Thyroid gland (tissue), 4 donors: Measurements from ENCODE around the gene RETREG3. TPM values are rescaled to one million over a fixed set of nuclear protein-coding genes. Genes with fewer than 3 reads are reported as not detected.
"Not testable (repeated sequence)": the region's sequence is repeated elsewhere in the genome, so short reads cannot be mapped to it uniquely, and the experiment has no call there.

ENCODE experiments used
- DNase-seq, 2 donors: peaks; one replicate each; pipeline ENCODE4 v3.0.0-alpha.2; 2019
- H3K27ac ChIP-seq, 3 donors: fragments of 200-600 bp; sonication (generic); 1 replicate in 2 of 3; 2 replicates in 1 of 3; pipeline ENCODE4 v1.5.1; 2016 to 2019; ENCODE audit warnings: mild to moderate bottlenecking in 1 of 3, moderate library complexity in 1 of 3
- H3K27me3 ChIP-seq: fragments of 200-600 bp; sonication (generic); one replicate; pipeline ENCODE4 v1.5.1; 2019
- H3K36me3 ChIP-seq, 2 donors: fragments of 200-600 bp; sonication (generic); one replicate each; pipeline ENCODE4 v1.5.1; 2016 to 2019
- H3K4me1 ChIP-seq, 2 donors: fragments of 200-600 bp; sonication (generic); one replicate each; pipeline ENCODE4 v1.5.1; 2017 to 2019
- H3K4me3 ChIP-seq, 3 donors: fragments of 200-600 bp; sonication (generic); replicated peaks in 1 of 3; 1 replicate in 2 of 3; 2 replicates in 1 of 3; pipeline ENCODE4 v1.5.1; 2016; ENCODE audit warnings: mild to moderate bottlenecking in 1 of 3
- H3K9me3 ChIP-seq: fragments of 200-600 bp; sonication (generic); one replicate; pipeline ENCODE4 v1.5.1; 2017
- CTCF ChIP-seq, 6 experiments: fragments of 200-600 bp in 3 of 6; fragments of 450-650 bp in 3 of 6; sonication (generic) in 3 of 6; IDR thresholded peaks; one replicate each; pipeline ENCODE4 v1.5.1; 2016 to 2019; ENCODE audit warnings: antibody characterized with exemption in 6 of 6, mild to moderate bottlenecking in 2 of 6, inconsistent platforms in 1 of 6, moderate library complexity in 1 of 6
- POLR2A ChIP-seq, 2 donors: fragments of 450-650 bp; IDR thresholded peaks; one replicate each; pipeline ENCODE4 v1.6.1; 2017; ENCODE audit warnings: antibody characterized with exemption in 2 of 2, mild to moderate bottlenecking in 2 of 2, moderate library complexity in 1 of 2
- WGBS, 2 donors: methylation state at CpG; one replicate each; pipeline ENCODE4 v1.1.5; 2017; 5-methylcytosine and 5-hydroxymethylcytosine counted together
- intact Hi-C: fragments of 100-400 bp; cut with DNase I; formaldehyde crosslinking; loops from one replicate; pipeline ENCODE4 v1.15.1; 2023
- total RNA-seq, 4 donors: library from RNA; depleted of rRNA; stranded (reverse); fragments of >200 nt; gene quantifications; one replicate each; pipeline ENCODE4 v1.2.3, GENCODE V29; 2016

RETREG3 gene
- total RNA-seq, 4 donors from 2014 or later = 61.9 to 74.4 (median 72.1) TPM

- 51 to 54% methylated on average over 9 of the region's 9 CpGs for WGBS, 2 donors
- intact Hi-C loops = no loop called here
- H3K27ac ChIP-seq = no peak overlapping the region
- TF ChIP-seq CTCF (IDR thresholded peaks at IDR 0.05) = peak in 3 of 6 experiments; percentile 17 to 26 (median 17)
- no peak for TF ChIP-seq POLR2A (IDR thresholded peaks at IDR 0.05)
- DNase-seq = peak; percentile 51 to 54
- no peaks in the 10 kb centered on the region for H3K9me3 ChIP-seq
- H3K27me3 ChIP-seq = no peaks in the 10 kb centered on the region
- H3K4me3 ChIP-seq = no peak overlapping the region
- peaks cover 5 to 18% of the 10 kb centered on the region in 2 donors for H3K36me3 ChIP-seq
- peaks cover 4 to 8% of the 10 kb centered on the region in 2 donors for H3K4me1 ChIP-seq
These were observed 9.4 kb upstream of the RETREG3 start for GRCh38 chr17:42618442-42619150.

- H3K9me3 ChIP-seq = no peaks in the 10 kb centered on the region
- WGBS, 2 donors = 60 to 61% methylated on average over 4 of the region's 4 CpGs
- no peak for DNase-seq
- peaks cover 4 to 8% of the 10 kb centered on the region in 2 donors for H3K4me1 ChIP-seq
- no peaks in the 10 kb centered on the region for H3K27me3 ChIP-seq
- peaks cover 9 to 23% of the 10 kb centered on the region in 2 donors for H3K36me3 ChIP-seq
- TF ChIP-seq CTCF (IDR thresholded peaks at IDR 0.05) (no peak), POLR2A (IDR thresholded peaks at IDR 0.05) (no peak)
- no peak overlapping the region for H3K4me3 ChIP-seq
- no peak overlapping the region for H3K27ac ChIP-seq
- intact Hi-C loops = no loop called here
These were observed 8.8 kb upstream of the RETREG3 start for GRCh38 chr17:42617956-42618431.

GRCh38 chr17:42613699-42614295, 4.6 kb upstream of the RETREG3 start:
- no peak for TF ChIP-seq CTCF (IDR thresholded peaks at IDR 0.05)
- no peak for TF ChIP-seq POLR2A (IDR thresholded peaks at IDR 0.05)
- Histone ChIP-seq H3K27ac (no peak overlapping the region), H3K4me1 (peaks cover 4 to 8% of the 10 kb centered on the region in 2 donors), H3K9me3 (no peaks in the 10 kb centered on the region), H3K36me3 (peaks cover 13 to 29% of the 10 kb centered on the region in 2 donors), H3K27me3 (no peaks in the 10 kb centered on the region), H3K4me3 (no peak overlapping the region)
- WGBS, 2 donors = 95 to 97% methylated on average over 13 to 15 of the region's 17 CpGs
- no peak for DNase-seq
- intact Hi-C loops = no loop called here

DNA sequence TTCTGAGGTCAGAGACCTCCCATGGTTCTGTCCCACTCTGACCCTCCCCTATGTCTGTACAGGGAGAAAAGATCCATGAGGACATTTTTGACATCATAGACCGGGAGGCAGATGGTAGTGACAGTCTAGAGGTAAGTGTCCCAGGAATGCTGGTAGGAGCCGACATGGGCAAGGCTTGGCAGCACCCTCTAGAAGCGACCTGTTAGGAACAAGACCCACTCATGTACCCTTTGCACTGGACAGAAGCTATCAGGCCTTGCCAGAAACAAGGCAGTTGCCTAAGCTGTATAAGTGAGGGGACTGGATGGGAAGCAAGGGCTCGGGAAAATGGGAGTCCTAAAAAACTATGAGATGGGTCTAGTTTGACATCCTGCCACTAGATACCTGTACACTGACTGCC, 2.8 kb upstream of the RETREG3 start:
- TF ChIP-seq POLR2A (IDR thresholded peaks at IDR 0.05) = no peak
- TF ChIP-seq CTCF (IDR thresholded peaks at IDR 0.05) = no peak
- peaks cover 13 to 29% of the 10 kb centered on the region in 2 donors for H3K36me3 ChIP-seq
- 95 to 100% methylated on average over 4 of the region's 4 CpGs for WGBS, 2 donors
- no peaks in the 10 kb centered on the region for H3K9me3 ChIP-seq
- H3K27ac ChIP-seq = no peak overlapping the region
- peaks cover 12 to 15% of the 10 kb centered on the region in 2 donors for H3K4me1 ChIP-seq
- no peaks in the 10 kb centered on the region for H3K27me3 ChIP-seq
- intact Hi-C loops = no loop called here
- DNase-seq = no peak
- H3K4me3 ChIP-seq = no peak overlapping the region

DNA sequence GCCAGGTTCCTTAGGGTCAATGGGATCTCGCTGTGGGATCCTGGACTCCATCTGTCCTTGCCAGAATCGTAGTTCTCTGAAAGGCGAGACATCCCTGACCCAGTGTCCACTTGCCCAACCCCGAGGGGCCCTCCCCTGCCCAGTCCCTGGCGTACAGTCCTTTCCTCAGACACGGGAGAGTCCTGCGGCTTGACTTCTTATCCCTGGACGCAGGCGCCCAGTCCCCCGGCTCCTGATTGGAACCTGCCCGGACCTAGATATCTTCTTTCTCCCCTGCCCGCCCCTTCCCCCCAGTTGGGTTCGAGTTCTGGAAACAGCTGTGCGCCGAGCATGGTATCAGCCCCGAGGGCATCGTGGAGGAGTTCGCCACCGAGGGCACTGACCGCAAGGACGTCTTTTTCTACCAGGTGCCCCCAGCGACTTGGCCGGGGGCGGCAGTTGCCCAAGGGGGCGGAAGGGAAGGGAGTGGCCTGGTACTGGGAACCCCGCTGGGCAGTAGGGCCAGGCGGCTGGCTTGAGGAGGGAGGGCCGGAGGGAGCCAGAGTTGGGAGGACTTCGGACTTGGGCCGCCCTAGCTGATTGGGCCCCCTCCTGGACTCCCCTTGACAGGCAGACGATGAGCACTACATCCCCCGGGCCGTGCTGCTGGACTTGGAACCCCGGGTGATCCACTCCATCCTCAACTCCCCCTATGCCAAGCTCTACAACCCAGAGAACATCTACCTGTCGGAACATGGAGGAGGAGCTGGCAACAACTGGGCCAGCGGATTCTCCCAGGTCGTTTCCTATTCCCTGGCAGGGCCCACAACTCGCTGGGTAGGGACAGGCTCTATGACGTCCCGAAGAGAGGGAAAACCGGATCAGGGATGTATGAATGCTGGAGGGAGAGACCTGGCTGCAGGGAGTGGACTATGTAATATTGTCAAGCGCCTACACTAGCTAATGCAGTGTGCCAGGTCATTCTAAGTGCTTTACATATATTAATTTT, 934 bp upstream of the RETREG3 start:
- WGBS, 2 donors = 16% methylated on average over 26 to 33 of the region's 42 CpGs
- H3K27me3 ChIP-seq, H3K9me3 ChIP-seq, DNase-seq, intact Hi-C loops: not testable (repeated sequence)
- Histone ChIP-seq H3K27ac (peak overlapping the region in 2 of 3 donors; percentile 48 to 67), H3K4me3 (peak overlapping the region; percentile 26 to 75 (median 48)), H3K4me1 (peaks cover 22 to 23% of the 10 kb centered on the region in 2 donors), H3K36me3 (peaks cover 13 to 25% of the 10 kb centered on the region in 2 donors)
